ENCODE data around the gene CADM1.
A peak's percentile ranks its signal among the peaks of the same experiment; 100 is the strongest.

The CADM1 gene

DNA sequence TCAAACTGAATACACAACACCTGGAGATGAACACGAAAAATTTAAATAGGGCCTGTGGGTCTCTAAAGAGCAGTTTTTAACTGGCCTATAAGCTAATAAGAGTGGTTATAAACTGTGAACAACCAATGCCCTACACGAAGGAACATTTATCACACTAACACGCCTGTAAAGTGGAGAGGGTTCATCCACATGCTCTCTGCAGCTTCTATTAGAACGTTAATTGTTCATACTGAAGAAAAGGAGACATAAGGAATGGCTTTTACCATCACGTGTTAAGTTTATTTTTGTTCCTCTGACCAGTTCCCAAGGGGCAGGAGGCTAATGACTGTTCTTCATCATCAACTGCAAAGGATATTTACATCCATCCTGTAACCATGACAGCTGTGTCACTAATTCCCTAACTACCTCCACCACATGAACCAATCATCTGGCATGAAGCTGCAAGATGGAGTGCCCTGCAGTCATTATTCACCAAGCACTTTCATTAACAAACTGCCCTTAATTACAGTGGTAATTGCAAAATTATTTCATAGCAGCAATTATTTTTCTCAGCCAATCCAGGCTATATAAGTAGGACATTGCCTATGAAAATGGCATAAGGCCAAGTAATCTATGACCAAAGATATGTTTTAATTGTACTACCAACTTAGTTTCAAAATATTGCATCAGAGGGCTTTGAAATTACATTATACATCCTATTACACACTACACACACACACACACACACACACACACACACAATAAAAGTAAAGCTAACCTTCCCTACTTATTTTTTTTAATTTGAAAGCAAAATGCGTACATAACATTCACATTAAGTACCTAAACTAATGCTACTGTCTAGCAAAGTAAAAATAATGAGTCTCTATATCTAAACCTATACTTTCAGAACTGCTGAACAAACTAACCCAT lies 186.7 kb downstream of the CADM1 start:
- TF ChIP-seq GATA3 (IDR thresholded peaks at IDR 0.05; ENCODE audit: low read depth, low read length): no peak
- TF ChIP-seq GATA2 (IDR thresholded peaks at IDR 0.05; ENCODE audit: low read depth, low read length): no peak

DNA sequence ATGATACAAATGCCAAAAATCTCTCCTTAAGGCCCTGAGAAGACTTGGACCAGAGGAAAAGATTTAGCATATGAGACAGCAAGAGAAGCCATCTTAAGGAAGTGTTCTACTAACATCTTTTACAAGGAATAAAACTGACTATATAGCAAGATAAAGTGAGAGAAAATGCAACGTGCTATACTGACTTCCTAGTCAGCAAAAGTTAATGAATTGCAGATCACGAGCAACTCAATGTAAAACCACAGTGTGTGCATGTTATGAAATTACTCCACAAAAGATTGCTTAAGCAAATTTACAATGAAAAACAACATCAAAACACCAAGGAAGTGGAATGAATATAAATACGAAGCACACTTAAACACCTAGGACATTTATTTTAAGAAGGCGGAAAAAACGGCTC lies 187.5 kb downstream of the CADM1 start:
- TF ChIP-seq GATA2 (IDR thresholded peaks at IDR 0.05; ENCODE audit: low read depth, low read length) (no peak), GATA3 (IDR thresholded peaks at IDR 0.05; ENCODE audit: low read depth, low read length) (no peak)

DNA sequence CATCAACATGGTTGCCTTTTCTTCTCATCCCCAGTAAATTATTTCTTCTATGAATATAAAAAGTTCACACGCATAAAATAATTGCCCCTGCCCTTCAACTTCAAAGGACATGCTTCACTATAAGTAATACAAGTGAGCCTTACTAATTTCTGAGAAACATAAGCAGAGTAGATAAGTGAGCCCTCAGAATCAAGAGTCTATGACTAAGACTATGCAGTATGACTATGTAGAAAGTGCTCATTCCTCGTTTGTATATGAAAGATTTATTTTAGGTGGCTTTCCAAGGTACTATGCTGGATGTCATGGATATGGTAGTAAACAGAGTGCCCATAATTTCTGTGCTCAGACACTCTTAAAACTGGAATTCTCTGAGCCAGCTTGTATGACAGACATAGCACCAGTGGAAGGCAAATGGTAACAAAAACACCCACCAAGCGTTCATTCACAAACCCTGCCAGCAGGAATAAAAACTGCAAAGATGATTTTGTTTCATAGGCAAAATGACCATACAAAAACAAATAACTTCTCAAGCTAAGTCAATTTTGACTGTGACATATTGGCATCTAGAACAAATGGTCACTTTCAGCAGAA lies 189.8 kb downstream of the CADM1 start:
- TF ChIP-seq GATA3 (IDR thresholded peaks at IDR 0.05; ENCODE audit: low read depth, low read length) (no peak), GATA2 (IDR thresholded peaks at IDR 0.05; ENCODE audit: low read depth, low read length) (no peak)

DNA sequence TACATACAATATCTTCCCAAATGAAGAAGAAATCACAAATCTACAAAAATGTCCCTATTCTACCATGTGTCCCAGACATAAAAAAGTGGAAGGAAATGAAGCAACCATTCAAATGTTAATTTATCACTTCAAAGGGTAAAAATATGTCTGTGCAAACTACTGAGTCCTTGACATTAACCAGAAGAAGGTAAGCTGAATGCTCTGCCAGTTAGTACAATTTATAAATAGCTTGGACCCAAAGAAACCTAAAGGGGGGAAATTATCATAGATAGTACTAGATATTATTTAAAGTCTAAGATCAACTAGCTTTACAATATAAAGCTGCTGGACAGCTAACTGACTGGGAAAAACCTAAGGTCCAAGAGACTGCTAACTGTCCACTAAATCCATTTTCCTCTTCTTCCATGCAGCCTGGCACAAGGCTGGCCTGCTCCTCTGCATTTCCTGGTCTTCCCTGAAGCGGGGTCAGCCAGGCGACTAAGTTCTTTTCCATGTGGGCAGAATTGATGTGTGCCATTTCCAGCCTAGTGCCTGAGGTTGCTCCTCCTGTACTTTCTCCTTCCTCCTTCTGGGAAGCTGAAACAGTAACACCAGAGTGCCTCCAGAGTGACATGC lies 190.9 kb downstream of the CADM1 start:
- TF ChIP-seq GATA3 (IDR thresholded peaks at IDR 0.05; ENCODE audit: low read depth, low read length) (no peak), GATA2 (IDR thresholded peaks at IDR 0.05; ENCODE audit: low read depth, low read length) (no peak)

DNA sequence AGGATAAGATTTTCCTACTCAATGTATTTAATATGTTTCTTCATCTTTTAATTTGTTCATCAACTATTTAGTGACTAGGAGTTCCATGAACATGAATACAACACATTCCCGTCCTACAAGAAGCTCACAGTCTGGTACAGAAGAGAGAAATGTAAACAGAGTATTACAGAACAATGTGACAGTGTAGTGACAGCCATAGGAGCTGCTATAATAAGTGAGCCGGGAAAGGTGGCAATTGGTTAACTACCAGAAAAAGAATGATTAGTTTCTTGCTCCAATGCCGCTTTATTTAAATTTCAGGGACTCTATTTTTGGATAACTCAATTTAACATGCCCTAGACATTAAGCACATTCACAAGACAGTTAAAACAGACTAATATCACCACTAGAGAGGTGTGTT lies 192.3 kb downstream of the CADM1 start:
- TF ChIP-seq GATA2 (IDR thresholded peaks at IDR 0.05; ENCODE audit: low read depth, low read length) (no peak), GATA3 (IDR thresholded peaks at IDR 0.05; ENCODE audit: low read depth, low read length) (no peak)

DNA sequence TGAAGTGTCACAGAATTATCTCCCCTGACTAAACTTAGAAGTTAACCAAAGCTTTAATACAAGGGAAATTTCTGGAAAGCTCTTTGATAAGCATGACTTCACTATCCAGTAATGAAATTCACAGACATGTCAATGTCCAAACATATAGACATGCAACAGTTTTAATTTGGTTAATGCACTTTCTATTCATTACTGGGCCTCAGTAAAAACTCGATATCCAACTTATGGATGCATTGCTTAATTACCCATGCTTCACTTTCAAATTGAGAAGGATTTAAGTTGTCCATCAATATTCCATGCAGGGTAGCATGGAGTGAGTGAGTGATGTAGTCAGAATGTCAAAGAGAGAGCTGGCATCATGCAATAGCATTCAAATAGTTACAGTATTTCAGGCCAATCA lies 197.5 kb downstream of the CADM1 start:
- TF ChIP-seq GATA3 (IDR thresholded peaks at IDR 0.05; ENCODE audit: low read depth, low read length): no peak
- no peak for TF ChIP-seq GATA2 (IDR thresholded peaks at IDR 0.05; ENCODE audit: low read depth, low read length)

DNA sequence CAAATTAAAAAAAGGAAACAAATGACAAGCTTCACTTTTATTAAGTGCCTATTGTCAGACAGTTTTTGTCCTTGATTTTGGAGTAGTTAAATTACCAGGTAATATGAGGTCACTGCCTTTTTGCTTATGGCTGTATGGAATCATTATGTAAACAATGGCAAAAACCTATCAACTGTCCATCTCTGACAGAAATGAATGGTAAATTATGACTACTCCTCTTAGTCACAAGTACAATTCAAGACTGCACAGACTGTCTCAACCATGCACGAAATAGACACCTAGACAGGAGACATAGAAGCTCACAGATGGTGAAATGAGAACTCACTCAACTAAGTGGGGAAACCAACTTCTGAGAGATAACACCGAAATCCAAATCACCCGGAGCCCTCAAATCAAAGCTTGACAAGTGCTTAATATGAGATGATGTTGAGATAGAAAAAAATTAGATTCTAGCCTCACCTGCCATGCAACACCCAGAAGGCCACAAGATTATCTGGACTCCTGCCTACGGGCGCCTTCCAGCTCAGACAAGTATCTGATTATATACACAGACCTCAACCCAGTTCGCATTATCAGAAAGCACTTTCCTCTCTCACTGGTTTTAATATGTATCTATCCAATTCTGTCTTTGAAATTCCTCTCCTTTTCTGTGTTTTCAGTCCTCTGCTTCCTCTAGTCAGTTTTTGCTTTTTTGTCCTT lies 199.3 kb downstream of the CADM1 start:
- TF ChIP-seq GATA3 (IDR thresholded peaks at IDR 0.05; ENCODE audit: low read depth, low read length) (0 out of 2 replicates have a peak, but pooled peaks have one; percentile 21), GATA2 (IDR thresholded peaks at IDR 0.05; ENCODE audit: low read depth, low read length) (peak; percentile 82)

DNA sequence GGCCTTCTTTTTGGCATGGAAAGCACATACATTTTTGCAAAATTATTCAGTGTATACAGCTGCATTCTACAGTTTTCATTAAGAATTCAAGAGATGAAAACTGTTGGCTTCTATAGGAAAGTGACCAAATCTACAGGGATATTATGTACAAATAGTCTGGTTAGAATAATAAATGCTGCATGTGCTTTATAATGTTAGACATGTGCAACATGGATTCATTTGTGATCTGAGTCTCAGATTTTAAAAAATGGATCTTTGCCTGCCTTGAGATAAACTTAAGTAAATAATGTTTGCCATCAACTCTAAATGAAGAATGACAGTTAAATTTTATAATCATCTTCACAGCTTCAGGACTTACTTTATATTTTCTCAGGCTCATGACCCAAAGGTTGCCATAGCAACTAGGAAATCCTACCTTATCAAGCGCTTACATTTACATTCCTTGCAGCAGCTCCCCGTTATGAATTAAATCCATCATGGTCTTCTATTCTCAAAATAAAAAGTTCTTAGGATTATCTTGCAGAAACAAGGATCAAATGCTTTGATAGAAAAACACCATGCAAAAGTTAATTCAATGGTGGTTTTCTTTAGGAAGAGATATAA lies 200.2 kb downstream of the CADM1 start:
- TF ChIP-seq GATA3 (IDR thresholded peaks at IDR 0.05; ENCODE audit: low read depth, low read length) (no peak), GATA2 (IDR thresholded peaks at IDR 0.05; ENCODE audit: low read depth, low read length) (no peak)

DNA sequence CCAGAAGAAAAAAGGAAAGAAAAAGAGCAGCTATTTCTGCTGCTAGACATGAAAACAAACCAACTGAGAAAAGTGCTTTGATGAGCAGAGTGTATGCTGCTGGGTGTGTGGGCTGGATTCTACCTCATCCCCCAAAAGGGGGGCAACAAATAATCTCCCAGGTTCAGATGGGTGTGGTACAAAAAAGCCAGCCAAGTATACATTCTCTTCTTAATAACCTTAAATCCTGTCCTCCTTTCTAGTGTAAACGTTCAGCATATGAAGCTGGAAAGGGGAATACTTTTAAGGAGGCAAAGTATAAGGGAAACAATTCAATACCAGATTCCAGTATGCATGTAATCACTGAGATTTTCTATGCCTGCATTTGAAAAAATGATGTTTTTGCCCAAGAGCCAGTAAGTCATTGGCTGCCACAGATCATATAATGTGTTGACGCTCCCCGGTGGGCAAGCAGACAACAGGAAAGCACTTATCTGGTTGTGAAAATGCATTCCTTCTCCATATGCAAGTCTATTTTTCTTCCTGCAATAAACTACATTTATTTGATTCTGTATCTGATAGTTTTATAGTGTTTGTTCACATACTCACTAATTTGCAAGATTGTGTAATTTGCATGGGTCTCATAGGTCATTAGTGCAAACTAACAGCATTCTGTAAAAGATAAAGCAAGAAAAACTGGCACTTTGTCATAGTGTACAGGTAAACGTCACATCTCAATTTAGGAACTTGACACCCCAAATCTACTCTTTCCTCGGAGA lies 201.1 kb downstream of the CADM1 start:
- TF ChIP-seq GATA3 (IDR thresholded peaks at IDR 0.05; ENCODE audit: low read depth, low read length) (no peak), GATA2 (IDR thresholded peaks at IDR 0.05; ENCODE audit: low read depth, low read length) (no peak)

DNA sequence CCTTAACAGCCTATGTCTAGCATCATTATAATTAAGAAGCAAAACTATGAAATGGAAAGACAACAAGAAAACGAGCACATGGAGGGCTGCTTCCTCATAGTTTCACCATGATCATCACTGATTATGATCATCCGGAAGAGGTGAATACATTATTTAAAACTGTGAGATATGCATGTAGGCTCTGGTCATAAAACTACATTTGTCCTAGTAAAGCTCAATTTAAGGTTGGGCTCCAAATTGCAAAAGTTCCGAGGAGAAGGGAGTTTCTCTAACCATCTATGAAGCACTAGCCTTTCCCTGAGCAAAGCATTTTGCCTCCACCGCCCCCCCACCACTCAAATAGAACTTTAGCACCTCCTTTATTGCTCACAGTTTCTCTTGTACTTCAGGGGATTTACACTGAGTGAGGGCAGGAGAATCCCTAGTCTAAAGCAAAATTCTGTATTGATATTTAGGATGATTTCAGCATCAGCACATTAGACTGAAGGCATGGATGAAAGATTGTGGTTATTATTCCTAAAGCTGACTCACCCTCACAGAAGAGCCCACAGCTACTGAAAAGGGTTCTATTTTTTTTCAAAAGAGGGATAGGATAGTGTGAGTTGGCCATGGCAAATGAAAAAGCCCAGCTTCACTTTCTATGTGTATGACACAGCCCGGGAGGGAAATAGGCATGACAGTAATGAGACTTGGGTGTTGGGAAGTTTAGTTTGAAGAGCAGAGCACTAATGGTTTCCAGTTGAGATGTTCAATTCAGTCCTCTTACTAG lies 203.4 kb downstream of the CADM1 start:
- TF ChIP-seq GATA2 (IDR thresholded peaks at IDR 0.05; ENCODE audit: low read depth, low read length): no peak
- TF ChIP-seq GATA3 (IDR thresholded peaks at IDR 0.05; ENCODE audit: low read depth, low read length): no peak

DNA sequence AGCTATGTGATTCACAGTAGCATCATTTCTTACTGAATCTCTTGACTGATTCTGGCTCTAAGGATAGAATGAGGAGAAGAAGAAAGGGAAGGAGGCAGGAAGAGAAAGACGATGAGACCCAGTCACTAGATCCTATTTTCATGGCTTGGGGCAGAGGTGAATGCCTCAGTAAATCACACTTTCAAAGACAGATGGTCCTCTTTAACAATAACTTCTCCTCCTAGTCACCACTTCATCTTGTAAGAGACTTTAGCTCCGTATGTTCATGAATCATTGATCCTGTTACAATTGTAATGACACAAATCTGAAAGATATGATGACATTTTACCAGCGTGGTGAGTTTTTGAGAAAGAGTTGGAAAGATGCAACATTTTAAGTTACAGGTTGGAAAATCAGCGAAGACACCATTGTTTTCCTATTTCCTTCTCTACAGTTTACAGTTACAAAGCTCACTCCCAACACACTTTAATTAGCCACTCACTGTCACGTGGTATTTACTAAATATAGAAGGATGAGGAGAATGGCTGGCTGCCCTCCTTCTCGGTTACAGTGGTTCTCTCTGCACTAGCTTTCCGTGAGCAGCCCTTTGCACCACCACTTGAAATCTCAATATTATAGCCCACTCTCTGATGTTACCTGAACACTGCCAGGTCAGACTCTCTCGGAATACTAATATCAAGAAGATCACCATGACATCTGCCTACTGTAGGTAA lies 205.8 kb downstream of the CADM1 start:
- TF ChIP-seq GATA2 (IDR thresholded peaks at IDR 0.05; ENCODE audit: low read depth, low read length) (no peak), GATA3 (IDR thresholded peaks at IDR 0.05; ENCODE audit: low read depth, low read length) (no peak)

DNA sequence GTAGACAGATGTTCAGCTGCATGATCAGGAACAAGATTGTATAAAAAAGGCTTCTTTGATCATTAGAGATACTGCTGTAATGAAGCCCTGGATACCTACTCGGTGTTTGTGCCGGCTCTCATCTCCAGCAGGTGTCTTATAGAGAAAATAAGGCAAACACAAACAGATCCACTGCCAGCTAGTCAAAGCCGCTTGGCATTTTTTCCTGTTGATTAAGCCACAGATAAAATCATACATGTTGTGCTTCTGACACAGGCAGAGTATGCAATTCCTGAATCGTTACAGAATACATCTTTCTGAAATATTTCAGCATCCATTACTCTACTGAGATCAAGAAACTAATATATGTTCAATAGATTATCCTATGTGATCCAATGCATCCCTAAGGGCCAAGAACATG lies 206.9 kb downstream of the CADM1 start:
- peak; percentile 65 for TF ChIP-seq GATA3 (IDR thresholded peaks at IDR 0.05; ENCODE audit: low read depth, low read length)
- TF ChIP-seq GATA2 (IDR thresholded peaks at IDR 0.05; ENCODE audit: low read depth, low read length): peak; percentile 85

All from SH-SY5Y (cell line).